Pancreas (tissue), 10 donors: ENCODE measurements around the gene MYZAP. TPM values are rescaled to one million over a fixed set of nuclear protein-coding genes. Genes with fewer than 3 reads are reported as not detected.

ENCODE experiments used
- ATAC-seq, 4 donors: fragments of 200-7000 bp; cut with Tn5 transposase; one replicate each; pipeline versions ENCODE4 v1.8.0 to v1.9.1; 2020; ENCODE audit warnings: mild to moderate bottlenecking in 4 of 4, moderate library complexity in 4 of 4
- DNase-seq, 6 donors: peaks; one replicate each; pipeline ENCODE4 v3.0.0-alpha.2; 2020
- FAIRE-seq: peaks from 2 replicates; lab custom pipeline; 2012; peaks lifted over from hg19 to GRCh38; lab: Jason Lieb, UNC
- H3K27ac ChIP-seq, 4 donors: fragments of 200-600 bp; sonication (generic); 1 replicate in 3 of 4; 2 replicates in 1 of 4; pipeline versions ENCODE4 v1.5.0 to v1.8.0; 2020
- H3K27me3 ChIP-seq, 4 donors: fragments of 200-600 bp; one replicate each; pipeline ENCODE4 v1.8.0; 2021
- H3K36me3 ChIP-seq, 3 donors: fragments of 200-600 bp; sonication (generic) in 1 of 3; one replicate each; pipeline versions ENCODE4 v1.5.0 to v1.8.0; 2020 to 2021
- H3K4me1 ChIP-seq, 3 donors: fragments of 200-600 bp; one replicate each; pipeline ENCODE4 v1.8.0; 2021
- H3K4me3 ChIP-seq, 4 donors: fragments of 200-600 bp; sonication (generic) in 2 of 4; one replicate each; pipeline versions ENCODE4 v1.5.0 to v1.8.0; 2020 to 2021
- H3K9me3 ChIP-seq, 4 donors: fragments of 200-600 bp; one replicate each; pipeline ENCODE4 v1.8.0; 2021
- WGBS, 2 donors: extraction: QIAGEN DNeasy Blood & Tissue Kit; methylation state at CpG; one replicate each; pipeline ENCODE4 v1.1.7; 2013; 5-methylcytosine and 5-hydroxymethylcytosine counted together
- intact Hi-C, 3 donors: fragments of 100-400 bp; cut with DNase I; formaldehyde crosslinking; loops; one replicate each; pipeline versions ENCODE4 v1.11.1 to v1.14.2; 2022
- polyA plus RNA-seq, 2 donors: library from polyadenylated mRNA; stranded (reverse); fragments of 200-250 nt; gene quantifications; one replicate each; pipeline ENCODE4 v1.2.3, GENCODE V29; 2013
- total RNA-seq, 6 donors: library from RNA; stranded (reverse); fragmentation: NEBNext Ultra II Directional in 4 of 6; extraction: Animal tissue kit (Norgen Biotek cat#: 25700) in 4 of 6; gene quantifications; one replicate each; pipeline versions ENCODE4 v1.2.1 to v1.2.4, GENCODE V29; 2021 to 2023
- TF ChIP-seq, protein P1 (sequence below), 4 donors: fragments of 200-600 bp; sonication (generic) in 3 of 4; IDR thresholded peaks; one replicate each; pipeline versions ENCODE4 v1.5.0 to v1.8.0; 2021; ENCODE audit warnings: antibody characterized with exemption in 4 of 4
- donor health status: healthy with polysubstance abuse.
- donor health status: DM: no; HTN: no; CAD: no; lungs with moderate emphysema.
- donor health status: DM: no; HTN: no; CAD: no.
- donor health status: control.
- donor health status: control.
- donor health status: Bipolar disorder and iron deficiency.
- donor health status: DM: yes; HTN: yes; CAD: no.
- donor health status: DM: no; HTN: no; CAD: no.
- donor health status: DM: no; HTN: no; CAD: no.
- donor health status: DM: yes; HTN: yes; CAD: no.

Gene MYZAP
- total and polyA plus RNA-seq, 8 donors = 5.4 to 13.4 (median 9.4) TPM

DNA sequence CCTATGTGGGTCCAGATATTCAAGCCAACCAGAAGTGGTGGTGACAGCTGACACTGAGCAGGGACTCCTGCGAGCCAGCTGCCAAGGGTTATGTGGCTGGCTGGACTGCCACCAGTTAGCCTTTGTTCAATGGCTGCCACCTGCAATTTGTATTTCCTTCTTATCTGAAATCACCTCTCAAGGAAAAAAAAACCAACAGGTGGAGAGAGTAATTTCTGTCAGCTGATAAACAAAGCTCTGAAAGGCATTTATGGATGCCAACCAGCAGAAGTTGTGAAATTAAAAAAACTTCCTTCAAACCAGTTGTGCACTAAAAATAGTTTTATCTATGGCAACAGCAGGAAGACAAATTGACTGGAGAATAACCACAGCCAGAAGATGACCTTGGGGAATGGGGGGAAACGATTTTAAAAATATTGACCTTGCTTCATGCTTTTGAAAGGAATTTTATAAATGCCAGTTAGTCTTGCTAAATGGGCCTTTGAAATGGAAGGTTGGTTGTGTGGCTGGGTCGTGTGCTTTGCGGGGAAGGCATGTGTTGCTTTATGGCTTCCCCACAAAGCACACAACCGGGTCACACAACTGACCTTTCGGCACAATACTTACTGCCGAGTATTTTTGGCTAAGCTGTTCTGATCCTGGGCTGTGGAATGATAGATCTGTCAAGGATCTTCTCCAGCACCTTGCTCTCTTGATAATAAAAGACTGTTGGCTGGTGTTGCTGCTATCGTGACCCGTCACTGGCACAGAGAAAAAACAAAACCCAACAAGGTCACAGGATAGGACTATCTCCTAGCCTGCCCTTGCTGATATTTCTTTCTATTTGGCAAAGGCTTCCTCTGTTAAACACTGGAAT is 3.5 kb downstream of the MYZAP start:
- H3K36me3 ChIP-seq = no peaks in the 10 kb centered on the region
- H3K27me3 ChIP-seq = no peaks in the 10 kb centered on the region
- H3K4me1 ChIP-seq = peaks cover 59 to 69% (median 67%) of the 10 kb centered on the region in 3 donors
- no peaks in the 10 kb centered on the region for H3K9me3 ChIP-seq
- peak overlapping the region; percentile 56 to 92 (median 81) for H3K27ac ChIP-seq
- WGBS, 2 donors = 14 to 16% methylated on average over 9 of the region's 9 CpGs
- DNase-seq (peak in 4 of 6 donors; percentile 73 to 81 (median 78)), FAIRE-seq (peak; percentile 80), ATAC-seq (peak; percentile 55 to 72 (median 62))
- intact Hi-C loops = no loop called here
- TF ChIP-seq, protein P1, sequence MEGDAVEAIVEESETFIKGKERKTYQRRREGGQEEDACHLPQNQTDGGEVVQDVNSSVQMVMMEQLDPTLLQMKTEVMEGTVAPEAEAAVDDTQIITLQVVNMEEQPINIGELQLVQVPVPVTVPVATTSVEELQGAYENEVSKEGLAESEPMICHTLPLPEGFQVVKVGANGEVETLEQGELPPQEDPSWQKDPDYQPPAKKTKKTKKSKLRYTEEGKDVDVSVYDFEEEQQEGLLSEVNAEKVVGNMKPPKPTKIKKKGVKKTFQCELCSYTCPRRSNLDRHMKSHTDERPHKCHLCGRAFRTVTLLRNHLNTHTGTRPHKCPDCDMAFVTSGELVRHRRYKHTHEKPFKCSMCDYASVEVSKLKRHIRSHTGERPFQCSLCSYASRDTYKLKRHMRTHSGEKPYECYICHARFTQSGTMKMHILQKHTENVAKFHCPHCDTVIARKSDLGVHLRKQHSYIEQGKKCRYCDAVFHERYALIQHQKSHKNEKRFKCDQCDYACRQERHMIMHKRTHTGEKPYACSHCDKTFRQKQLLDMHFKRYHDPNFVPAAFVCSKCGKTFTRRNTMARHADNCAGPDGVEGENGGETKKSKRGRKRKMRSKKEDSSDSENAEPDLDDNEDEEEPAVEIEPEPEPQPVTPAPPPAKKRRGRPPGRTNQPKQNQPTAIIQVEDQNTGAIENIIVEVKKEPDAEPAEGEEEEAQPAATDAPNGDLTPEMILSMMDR (IDR thresholded peaks at IDR 0.05) = no peak
- no peak overlapping the region for H3K4me3 ChIP-seq

- FAIRE-seq (no peak), DNase-seq (no peak), ATAC-seq (no peak)
- Histone ChIP-seq H3K27me3 (no peaks in the 10 kb centered on the region), H3K4me3 (no peak overlapping the region), H3K4me1 (peaks cover 56 to 69% (median 66%) of the 10 kb centered on the region in 3 donors), H3K9me3 (no peaks in the 10 kb centered on the region), H3K27ac (peak overlapping the region; percentile 56 to 92 (median 81)), H3K36me3 (no peaks in the 10 kb centered on the region)
- TF ChIP-seq, protein P1 (IDR thresholded peaks at IDR 0.05) = no peak
- WGBS, 2 donors = 77 to 80% methylated on average over 8 of the region's 8 CpGs
- intact Hi-C loops = no loop called here
Observed at GRCh38 chr15:57596301-57596855, 4.7 kb downstream of the MYZAP start.

- Histone ChIP-seq H3K27ac (peak overlapping the region; percentile 56 to 92 (median 81)), H3K9me3 (no peaks in the 10 kb centered on the region), H3K36me3 (no peaks in the 10 kb centered on the region), H3K27me3 (no peaks in the 10 kb centered on the region), H3K4me3 (no peak overlapping the region), H3K4me1 (peaks cover 55 to 69% (median 64%) of the 10 kb centered on the region in 3 donors)
- peak; percentile 39 to 65 (median 54) for ATAC-seq
- WGBS, 2 donors = 11 to 12% methylated on average over 4 of the region's 4 CpGs
- FAIRE-seq = no peak
- TF ChIP-seq, protein P1 (IDR thresholded peaks at IDR 0.05) = no peak
- DNase-seq = peak in 3 of 6 donors; percentile 59 to 73 (median 68)
- intact Hi-C loops = no loop called here
Observed at GRCh38 chr15:57596978-57597377, 5.3 kb downstream of the MYZAP start.

DNA sequence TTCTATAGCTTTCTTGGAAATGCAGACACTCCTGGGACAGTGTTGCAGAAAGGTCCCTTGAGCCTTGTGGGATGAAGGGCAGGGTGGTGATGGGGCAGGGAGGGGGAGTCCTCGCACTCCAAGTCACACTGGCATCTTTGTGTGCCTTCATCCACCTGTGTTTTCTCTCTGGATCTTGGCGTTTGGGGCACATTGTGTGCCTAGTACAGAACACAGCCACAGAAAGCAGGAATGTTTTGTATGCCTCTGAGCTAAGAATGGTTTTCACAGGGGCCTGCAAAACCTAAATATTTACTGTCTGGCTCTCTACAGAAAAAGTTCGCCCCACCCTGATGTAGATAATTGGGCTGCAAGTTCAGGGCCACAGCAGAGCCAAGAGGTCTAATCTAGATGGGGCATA is 5.7 kb downstream of the MYZAP start:
- intact Hi-C loops = no loop called here
- WGBS, 2 donors = 22 to 26% methylated on average over 3 of the region's 3 CpGs
- Histone ChIP-seq H3K9me3 (no peaks in the 10 kb centered on the region), H3K4me1 (peaks cover 55 to 69% (median 64%) of the 10 kb centered on the region in 3 donors), H3K27ac (peak overlapping the region; percentile 52 to 92 (median 74)), H3K4me3 (no peak overlapping the region), H3K27me3 (no peaks in the 10 kb centered on the region), H3K36me3 (no peaks in the 10 kb centered on the region)
- ATAC-seq = peak in 1 of 4 donors; percentile 3
- no peak for FAIRE-seq
- DNase-seq = no peak
- TF ChIP-seq, protein P1 (IDR thresholded peaks at IDR 0.05) = no peak
